H1 (cell line): Measurements from ENCODE around the gene SCAF1. TPM values are rescaled to one million over a fixed set of nuclear protein-coding genes. Genes with fewer than 3 reads are reported as not detected.

ENCODE experiments used
- ASH2L ChIP-seq: fragments of 200-600, 300-600 bp; sonication (generic); IDR thresholded peaks from one replicate; pipeline ENCODE4 v1.7.1; 2017; ENCODE audit warnings: low read length
- BRCA1 ChIP-seq: IDR thresholded peaks from 2 replicates; pipeline ENCODE4 v1.6.1; 2012; ENCODE audit warnings: low read depth, low read length, improper control_type of control experiment
- CEBPB ChIP-seq: IDR thresholded peaks from 2 replicates; pipeline ENCODE4 v1.6.1; 2012; ENCODE audit warnings: low read depth, low read length
- EZH2 ChIP-seq: fragments of 200-600 bp; sonication (generic); IDR thresholded peaks from 2 replicates; pipeline ENCODE4 v1.7.1; 2012; ENCODE audit warnings: low read depth, mild to moderate bottlenecking, moderate library complexity, low read length, inconsistent platforms; ENCODE audit not compliant: severe bottlenecking
- FOSL1 ChIP-seq: IDR thresholded peaks from 2 replicates; pipeline ENCODE4 v1.6.1; 2011; ENCODE audit warnings: mild to moderate bottlenecking, low read depth, low read length, moderate library complexity; ENCODE audit not compliant: insufficient read depth
- GABPA ChIP-seq: IDR thresholded peaks from 2 replicates; pipeline ENCODE4 v1.6.1; 2011; ENCODE audit warnings: mild to moderate bottlenecking, low read length, moderate library complexity, borderline replicate concordance; ENCODE audit not compliant: insufficient read depth
- NANOG ChIP-seq: IDR thresholded peaks from 2 replicates; pipeline ENCODE4 v1.6.1; 2011; ENCODE audit warnings: low read length, low read depth, mild to moderate bottlenecking, inconsistent platforms; ENCODE audit not compliant: insufficient read depth, poor library complexity, severe bottlenecking
- PHF8 ChIP-seq: fragments of 200-600 bp; sonication (generic); conservative IDR thresholded peaks from 2 replicates; pipeline ENCODE4 v1.7.1; 2012; ENCODE audit warnings: low read depth, mild to moderate bottlenecking, inconsistent platforms, low read length, moderate library complexity
- POLR2A ChIP-seq, 2 experiments: IDR thresholded peaks; 1 replicate in 1 of 2; 2 replicates in 1 of 2; pipeline ENCODE4 v1.6.1; 2011; ENCODE audit warnings: low read depth in 2 of 2, low read length in 2 of 2, mild to moderate bottlenecking in 2 of 2; ENCODE audit errors: control extremely low read depth in 1 of 2
- POLR2AphosphoS5 ChIP-seq: IDR thresholded peaks from 2 replicates; pipeline ENCODE4 v1.6.1; 2011; ENCODE audit warnings: low read depth, low read length
- RAD21 ChIP-seq, 2 experiments: IDR thresholded peaks in 1 of 2; conservative IDR thresholded peaks in 1 of 2; 2 replicates each; pipeline ENCODE4 v1.6.1; 2011; ENCODE audit warnings: low read depth in 2 of 2, low read length in 2 of 2, improper control_type of control experiment in 1 of 2, inconsistent platforms in 1 of 2, mild to moderate bottlenecking in 1 of 2, moderate library complexity in 1 of 2
- SIN3A ChIP-seq, 2 experiments: IDR thresholded peaks in 1 of 2; conservative IDR thresholded peaks in 1 of 2; 2 replicates each; pipeline ENCODE4 v1.6.1; 2011 to 2012; ENCODE audit warnings: low read length in 2 of 2, improper control_type of control experiment in 1 of 2, low read depth in 1 of 2, mild to moderate bottlenecking in 1 of 2
- SIRT6 ChIP-seq: IDR thresholded peaks from one replicate; pipeline ENCODE4 v1.7.1; 2012; ENCODE audit warnings: low read length, inconsistent platforms
- SP1 ChIP-seq: IDR thresholded peaks from 2 replicates; pipeline ENCODE4 v1.6.1; 2011; ENCODE audit warnings: low read depth, low read length
- SP4 ChIP-seq: IDR thresholded peaks from 2 replicates; pipeline ENCODE4 v1.6.1; 2012; ENCODE audit warnings: low read length, inconsistent platforms
- SRF ChIP-seq: IDR thresholded peaks from 2 replicates; pipeline ENCODE4 v1.6.1; 2011; ENCODE audit warnings: mild to moderate bottlenecking, low read depth, low read length, moderate library complexity
- TAF1 ChIP-seq: IDR thresholded peaks from 2 replicates; pipeline ENCODE4 v1.6.1; 2011; ENCODE audit warnings: mild to moderate bottlenecking, low read depth, low read length
- polyA plus RNA-seq, 7 experiments: library from polyadenylated mRNA; depleted of rRNA in 3 of 7; stranded (reverse) in 5 of 7; unstranded in 2 of 7; fragments of >200 nt in 5 of 7; fragments of 200-250 nt in 2 of 7; gene quantifications; 1 replicate in 5 of 7; 2 replicates in 1 of 7; 4 replicates in 1 of 7; pipeline versions ENCODE4 v1.2.1 to v1.2.3, GENCODE V29; 2011 to 2013; ENCODE audit warnings: missing spikeins in 2 of 7, mixed read lengths in 2 of 7
- total RNA-seq: library from RNA; stranded (reverse); fragmentation: NEBNext Ultra II Directional; extraction: Animal tissue kit (Norgen Biotek cat#: 25700); gene quantifications from 2 replicates; pipeline ENCODE4 v1.2.1, GENCODE V29; 2021
- TF ChIP-seq, protein P1 (sequence below): IDR thresholded peaks from 2 replicates; pipeline ENCODE4 v1.6.1; 2011; ENCODE audit warnings: low read length, improper control_type of control experiment

Gene SCAF1
- total and polyA plus RNA-seq, 2 of the 8 experiments (the other 6 are each of a cell fraction or from before 2014, with no cell fraction given) = 9.7 to 81.7 TPM

DNA sequence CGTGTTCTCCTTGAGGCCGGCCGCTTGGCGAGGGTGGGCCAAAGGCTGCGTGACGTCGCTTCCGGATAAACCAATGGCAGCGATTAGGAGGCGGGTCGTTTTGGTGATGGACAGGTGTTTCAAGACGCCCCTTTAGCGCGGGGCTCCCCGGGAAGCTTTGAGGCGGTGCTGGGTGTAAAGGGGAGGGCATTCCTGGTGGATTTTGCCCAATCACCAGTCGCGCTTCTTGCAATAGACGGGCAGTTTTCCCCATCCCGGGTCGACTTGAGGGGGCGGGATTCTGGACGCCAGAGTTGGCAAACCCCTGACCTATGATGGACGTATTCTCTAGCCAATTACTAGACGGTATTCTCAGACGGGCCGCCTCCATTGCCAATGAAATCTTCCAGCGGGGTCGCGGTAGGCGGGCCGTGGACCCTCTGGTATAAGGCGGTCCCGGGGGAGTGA is 34.8 kb downstream of the SCAF1 start (continued):
- TF ChIP-seq, protein P1, sequence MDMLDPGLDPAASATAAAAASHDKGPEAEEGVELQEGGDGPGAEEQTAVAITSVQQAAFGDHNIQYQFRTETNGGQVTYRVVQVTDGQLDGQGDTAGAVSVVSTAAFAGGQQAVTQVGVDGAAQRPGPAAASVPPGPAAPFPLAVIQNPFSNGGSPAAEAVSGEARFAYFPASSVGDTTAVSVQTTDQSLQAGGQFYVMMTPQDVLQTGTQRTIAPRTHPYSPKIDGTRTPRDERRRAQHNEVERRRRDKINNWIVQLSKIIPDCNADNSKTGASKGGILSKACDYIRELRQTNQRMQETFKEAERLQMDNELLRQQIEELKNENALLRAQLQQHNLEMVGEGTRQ = no peak
- peak; percentile 98 for TF ChIP-seq SP1
- no peak for TF ChIP-seq GABPA
- TF ChIP-seq SP4 = peak; percentile 97
- TF ChIP-seq POLR2AphosphoS5 = no peak
- no peak for TF ChIP-seq TAF1
- no peak for TF ChIP-seq NANOG
- no peak for TF ChIP-seq SIN3A (conservative IDR thresholded peaks at IDR 0.05 in 1 of 2, IDR thresholded peaks at IDR 0.05 in 1 of 2; ENCODE audit: low read depth in 1 of 2, low read length in 2 of 2)
- no peak for TF ChIP-seq PHF8
- TF ChIP-seq SIRT6 = no peak
- no peak for TF ChIP-seq RAD21 (IDR thresholded peaks at IDR 0.05 in 1 of 2, conservative IDR thresholded peaks at IDR 0.05 in 1 of 2; ENCODE audit: low read depth in 2 of 2, low read length in 2 of 2)
- TF ChIP-seq BRCA1 = no peak
- TF ChIP-seq ASH2L = no peak
- TF ChIP-seq POLR2A (IDR thresholded peaks at IDR 0.05; ENCODE audit: control extremely low read depth in 1 of 2, low read depth in 2 of 2, low read length in 2 of 2) = no peak
- TF ChIP-seq FOSL1 = no peak
- no peak for TF ChIP-seq EZH2
- no peak for TF ChIP-seq SRF
- 0 out of 2 replicates have a peak, but pooled peaks have one; percentile 11 for TF ChIP-seq CEBPB
